ENCODE measurements around the gene DLK1.

DLK1 gene

GRCh38 chr14:100731846-100732765 is 5.4 kb downstream of the DLK1 start:
- no peak for DNase-seq (ENCODE audit: low read depth in 2 of 3, low spot score in 2 of 3)

- no peak for DNase-seq (ENCODE audit: low read depth in 2 of 3, low spot score in 2 of 3)
Measured at GRCh38 chr14:100732766-100733100, 6.0 kb downstream of the DLK1 start.

- DNase-seq (ENCODE audit: low read depth in 2 of 3, low spot score in 2 of 3), result no peak
Measured at GRCh38 chr14:100733152-100733850, 6.6 kb downstream of the DLK1 start.

GRCh38 chr14:100734031-100734990 is 7.6 kb downstream of the DLK1 start:
- DNase-seq (ENCODE audit: low read depth in 2 of 3, low spot score in 2 of 3), result no peak

GRCh38 chr14:100735271-100735670 is 8.6 kb downstream of the DLK1 start:
- no peak for DNase-seq (ENCODE audit: low read depth in 2 of 3, low spot score in 2 of 3)

GRCh38 chr14:100736269-100737180 is 9.8 kb downstream of the DLK1 start:
- no peak for DNase-seq (ENCODE audit: low read depth in 2 of 3, low spot score in 2 of 3)

- no peak for DNase-seq (ENCODE audit: low read depth in 2 of 3, low spot score in 2 of 3)
Measured at GRCh38 chr14:100737526-100737925, 10.8 kb downstream of the DLK1 start.

- no peak for DNase-seq (ENCODE audit: low read depth in 2 of 3, low spot score in 2 of 3)
Measured at GRCh38 chr14:100738269-100738691, 11.6 kb downstream of the DLK1 start.

- DNase-seq (ENCODE audit: low read depth in 2 of 3, low spot score in 2 of 3), result no peak
Measured at GRCh38 chr14:100738704-100739131, 12.0 kb downstream of the DLK1 start.

GRCh38 chr14:100739306-100739705 is 12.6 kb downstream of the DLK1 start:
- no peak for DNase-seq (ENCODE audit: low read depth in 2 of 3, low spot score in 2 of 3)

GRCh38 chr14:100740196-100740825 is 13.6 kb downstream of the DLK1 start:
- no peak for DNase-seq (ENCODE audit: low read depth in 2 of 3, low spot score in 2 of 3)

GRCh38 chr14:100740929-100741328 is 14.2 kb downstream of the DLK1 start:
- DNase-seq (ENCODE audit: low read depth in 2 of 3, low spot score in 2 of 3), result no peak

GRCh38 chr14:100741966-100742365 is 15.3 kb downstream of the DLK1 start:
- no peak for DNase-seq (ENCODE audit: low read depth in 2 of 3, low spot score in 2 of 3)

- no peak for DNase-seq (ENCODE audit: low read depth in 2 of 3, low spot score in 2 of 3)
Measured at GRCh38 chr14:100746326-100746725, 19.6 kb downstream of the DLK1 start.

- DNase-seq (ENCODE audit: low read depth in 2 of 3, low spot score in 2 of 3), result no peak
Measured at GRCh38 chr14:100747021-100747586, 20.4 kb downstream of the DLK1 start.

GRCh38 chr14:100747736-100748135 is 21.0 kb downstream of the DLK1 start:
- no peak for DNase-seq (ENCODE audit: low read depth in 2 of 3, low spot score in 2 of 3)

GRCh38 chr14:100748403-100748802 is 21.7 kb downstream of the DLK1 start:
- DNase-seq (ENCODE audit: low read depth in 2 of 3, low spot score in 2 of 3), result no peak

- DNase-seq (ENCODE audit: low read depth in 2 of 3, low spot score in 2 of 3), result no peak
Measured at GRCh38 chr14:100748944-100749343, 22.3 kb downstream of the DLK1 start.

GRCh38 chr14:100749967-100750597 is 23.4 kb downstream of the DLK1 start:
- DNase-seq (ENCODE audit: low read depth in 2 of 3, low spot score in 2 of 3), result no peak
